ENCODE results near the gene PTPRK.

- no peak for TF ChIP-seq TAF1 (IDR thresholded peaks at IDR 0.05; ENCODE audit: control insufficient read depth, extremely low read depth, insufficient read depth, low read length, severe bottlenecking)
- no peak for TF ChIP-seq FOXO4 (CRISPR knock-in tag; IDR thresholded peaks at IDR 0.05)
- no peak for TF ChIP-seq YY1 (IDR thresholded peaks at IDR 0.05; ENCODE audit: borderline replicate concordance in 1 of 3, control insufficient read depth in 1 of 3, extremely low read depth in 1 of 3, insufficient read depth in 3 of 3, insufficient read length in 1 of 3, insufficient replicate concordance in 2 of 3, low read depth in 1 of 3, low read length in 2 of 3)
- no peak for TF ChIP-seq SMARCA5 (IDR thresholded peaks at IDR 0.05)
Measured at GRCh38 chr6:128259029-128259724, 261.2 kb downstream of the PTPRK start.

Measured in K562 (cell line).